Neural cell (in vitro differentiated cells): ENCODE measurements around the gene ABHD12. TPM values are rescaled to one million over a fixed set of nuclear protein-coding genes. Genes with fewer than 3 reads are reported as not detected.

Experiments used
- H2AFZ ChIP-seq: fragments of 200-600, 300-800 bp; sonication (generic), shearing (Covaris generic); 2 replicates; pipeline ENCODE4 v1.6.0; 2014; ENCODE audit warnings: low read depth, mild to moderate bottlenecking, antibody characterized with exemption, low read length, moderate library complexity
- H3F3A ChIP-seq: fragments of 200-600 bp; shearing (Covaris generic); 2 replicates; pipeline ENCODE4 v1.6.1; 2016; ENCODE audit warnings: mild to moderate bottlenecking, moderate library complexity, mixed read lengths, antibody characterized with exemption, low read length; ENCODE audit not compliant: insufficient read depth, poor library complexity, severe bottlenecking
- H3K27ac ChIP-seq: fragments of 200-600, 300-800 bp; sonication (generic), shearing (Covaris generic); 2 replicates; pipeline ENCODE4 v1.5.1; 2014; ENCODE audit warnings: mild to moderate bottlenecking, low read length, moderate library complexity
- H3K27me3 ChIP-seq: fragments of 300-800, 200-600 bp; sonication (generic), shearing (Covaris generic); 2 replicates; pipeline ENCODE4 v1.6.0; 2014; ENCODE audit warnings: mild to moderate bottlenecking, low read depth, low read length, moderate library complexity; ENCODE audit not compliant: insufficient read depth
- H3K36me3 ChIP-seq: fragments of 300-800, 200-600 bp; sonication (generic), shearing (Covaris generic); 2 replicates; pipeline ENCODE4 v1.5.1; 2014; ENCODE audit warnings: mild to moderate bottlenecking, antibody characterized with exemption, low read length, moderate library complexity; ENCODE audit not compliant: insufficient read depth
- H3K4me2 ChIP-seq: fragments of 300-800, 200-600 bp; sonication (generic), shearing (Covaris generic); 2 replicates; pipeline ENCODE4 v1.6.0; 2014; ENCODE audit warnings: mild to moderate bottlenecking, low read length
- H3K4me3 ChIP-seq: fragments of 300-800, 200-600 bp; sonication (generic), shearing (Covaris generic); 2 replicates; pipeline ENCODE4 v1.5.1; 2014; ENCODE audit warnings: mild to moderate bottlenecking, low read length, moderate library complexity
- H3K79me2 ChIP-seq: fragments of 200-600 bp; shearing (Covaris generic); replicated peaks from 2 replicates; pipeline ENCODE4 v1.6.0; 2014; ENCODE audit warnings: mild to moderate bottlenecking, low read length, moderate library complexity; ENCODE audit not compliant: insufficient read depth
- H3K9ac ChIP-seq: fragments of 300-800, 200-600 bp; sonication (generic), shearing (Covaris generic); 2 replicates; pipeline ENCODE4 v1.6.1; 2016; ENCODE audit warnings: mild to moderate bottlenecking, low read length, mixed read lengths
- H3K9me2 ChIP-seq: fragments of 200-600 bp; shearing (Covaris generic); 2 replicates; pipeline ENCODE4 v1.6.1; 2016; ENCODE audit warnings: mild to moderate bottlenecking, low read length, mixed read lengths; ENCODE audit not compliant: insufficient read depth
- H3K9me3 ChIP-seq: fragments of 200-600, 300-800 bp; sonication (generic), shearing (Covaris generic); 2 replicates; pipeline ENCODE4 v1.6.1; 2016; ENCODE audit warnings: mild to moderate bottlenecking, mixed run types, low read length, moderate library complexity, mixed read lengths
- H4K20me1 ChIP-seq: fragments of 200-600 bp; shearing (Covaris generic); 2 replicates; pipeline ENCODE4 v1.6.1; 2016; ENCODE audit warnings: mild to moderate bottlenecking, mixed run types; ENCODE audit not compliant: insufficient read depth
- CTCF ChIP-seq: fragments of 450-650 bp; IDR thresholded peaks from 2 replicates; pipeline ENCODE4 v1.5.1; 2014; ENCODE audit warnings: antibody characterized with exemption, mild to moderate bottlenecking, moderate library complexity; ENCODE audit not compliant: poor library complexity, severe bottlenecking
- EP300 ChIP-seq: fragments of 450-650 bp; conservative IDR thresholded peaks from 2 replicates; pipeline ENCODE4 v1.6.1; 2014; ENCODE audit warnings: antibody characterized with exemption, mild to moderate bottlenecking, moderate library complexity; ENCODE audit not compliant: poor library complexity, severe bottlenecking
- EZH2 ChIP-seq: fragments of 200-600, 300-800 bp; shearing (Covaris generic), sonication (generic); IDR thresholded peaks from 2 replicates; pipeline ENCODE4 v1.6.1; 2014; ENCODE audit warnings: antibody characterized with exemption, low read length, borderline replicate concordance, mild to moderate bottlenecking; ENCODE audit not compliant: insufficient read depth, poor library complexity, severe bottlenecking
- MXI1 ChIP-seq: fragments of 450-650 bp; conservative IDR thresholded peaks from 2 replicates; pipeline ENCODE4 v1.6.1; 2014; ENCODE audit warnings: antibody characterized with exemption, mild to moderate bottlenecking; ENCODE audit not compliant: poor library complexity, severe bottlenecking
- POLR2AphosphoS5 ChIP-seq: IDR thresholded peaks from 2 replicates; pipeline ENCODE4 v1.6.1; 2012
- RAD21 ChIP-seq: fragments of 450-650 bp; conservative IDR thresholded peaks from 2 replicates; pipeline ENCODE4 v1.6.1; 2014; ENCODE audit warnings: antibody characterized with exemption, mild to moderate bottlenecking, moderate library complexity
- REST ChIP-seq: IDR thresholded peaks from 2 replicates; pipeline ENCODE4 v1.6.1; 2012; ENCODE audit warnings: borderline replicate concordance
- SMC3 ChIP-seq: fragments of 450-650 bp; conservative IDR thresholded peaks from 2 replicates; pipeline ENCODE4 v1.6.1; 2014; ENCODE audit warnings: antibody characterized with exemption, mild to moderate bottlenecking, moderate library complexity; ENCODE audit not compliant: poor library complexity
- TAF1 ChIP-seq: IDR thresholded peaks from 2 replicates; pipeline ENCODE4 v1.6.1; 2012; ENCODE audit warnings: low read depth
- polyA plus RNA-seq: library from polyadenylated mRNA; depleted of rRNA; stranded (reverse); fragments of >200 nt; gene quantifications from 2 replicates; pipeline ENCODE4 v1.2.3, GENCODE V29; 2014

ABHD12 gene
- polyA plus RNA-seq, 1 donor from 2014 or later, result 32.3 TPM

- TF ChIP-seq CTCF (no peak), POLR2AphosphoS5 (no peak), EZH2 (no peak), SMC3 (no peak), EP300 (no peak), TAF1 (no peak), MXI1 (no peak), RAD21 (no peak), REST (no peak)
- no peaks in the 10 kb centered on the region for H3K9me3 ChIP-seq
- no peaks in the 10 kb centered on the region for H4K20me1 ChIP-seq
- no peak overlapping the region for H3K27ac ChIP-seq
- no peak overlapping the region for H2AFZ ChIP-seq
- no peaks in the 10 kb centered on the region for H3K27me3 ChIP-seq
- no peak overlapping the region for H3K4me2 ChIP-seq
- H3F3A ChIP-seq, result no peaks in the 10 kb centered on the region
- no peaks in the 10 kb centered on the region for H3K79me2 ChIP-seq
- H3K9me2 ChIP-seq, result no peaks in the 10 kb centered on the region
- H3K4me3 ChIP-seq, result no peak overlapping the region
- H3K36me3 ChIP-seq, result no peaks in the 10 kb centered on the region
- H3K9ac ChIP-seq, result no peak overlapping the region
Observed at GRCh38 chr20:25323496-25324246, 67.0 kb downstream of the ABHD12 start.

GRCh38 chr20:25321991-25322390, 68.6 kb downstream of the ABHD12 start:
- Histone ChIP-seq H3K27ac (no peak overlapping the region), H3K9me3 (no peaks in the 10 kb centered on the region), H2AFZ (no peak overlapping the region), H3K79me2 (no peaks in the 10 kb centered on the region), H3K27me3 (no peaks in the 10 kb centered on the region), H3K9ac (no peak overlapping the region), H3K4me3 (no peak overlapping the region), H3K36me3 (no peaks in the 10 kb centered on the region), H3K9me2 (no peaks in the 10 kb centered on the region), H3K4me2 (no peak overlapping the region), H4K20me1 (no peaks in the 10 kb centered on the region), H3F3A (no peaks in the 10 kb centered on the region)
- TF ChIP-seq POLR2AphosphoS5 (no peak), TAF1 (no peak), RAD21 (no peak), EZH2 (no peak), SMC3 (no peak), REST (no peak), EP300 (no peak), CTCF (no peak), MXI1 (no peak)
